Astrocyte (in vitro differentiated cells and primary cell): ENCODE data around the gene SLC7A10. TPM values are rescaled to one million over a fixed set of nuclear protein-coding genes. Genes with fewer than 3 reads are reported as not detected.

Experiments
- DNase-seq: peaks from one replicate; pipeline ENCODE4 v3.0.0-alpha.2; 2010; ENCODE audit warnings: low read depth
- FAIRE-seq: peaks from 2 replicates; lab custom pipeline; 2011; peaks lifted over from hg19 to GRCh38; lab: Jason Lieb, UNC
- H2AFZ ChIP-seq: 2 replicates; pipeline ENCODE4 v1.6.0; 2012; ENCODE audit warnings: low read depth, low read length, inconsistent platforms
- H3K27ac ChIP-seq: 2 replicates; pipeline ENCODE4 v1.5.1; 2011; ENCODE audit warnings: low read depth, low read length, inconsistent platforms
- H3K27me3 ChIP-seq: 2 replicates; pipeline ENCODE4 v1.6.0; 2011; ENCODE audit warnings: low read length, inconsistent platforms; ENCODE audit not compliant: insufficient read depth
- H3K36me3 ChIP-seq: 2 replicates; pipeline ENCODE4 v1.5.1; 2011; ENCODE audit warnings: low read length, inconsistent platforms; ENCODE audit not compliant: insufficient read depth
- H3K4me1 ChIP-seq: 2 replicates; pipeline ENCODE4 v1.5.1; 2011; ENCODE audit warnings: low read length, inconsistent platforms; ENCODE audit not compliant: insufficient read depth
- H3K4me2 ChIP-seq: 2 replicates; pipeline ENCODE4 v1.6.0; 2012; ENCODE audit warnings: low read length, inconsistent platforms
- H3K4me3 ChIP-seq: 2 replicates; pipeline ENCODE4 v1.5.1; 2011; ENCODE audit warnings: low read depth, mild to moderate bottlenecking, low read length, inconsistent platforms; ENCODE audit not compliant: insufficient read depth
- H3K79me2 ChIP-seq: 2 replicates; pipeline ENCODE4 v1.6.0; 2012; ENCODE audit warnings: mild to moderate bottlenecking, low read length, inconsistent platforms; ENCODE audit not compliant: insufficient read depth
- H3K9ac ChIP-seq: 2 replicates; pipeline ENCODE4 v1.6.0; 2012; ENCODE audit warnings: mild to moderate bottlenecking, low read length, inconsistent platforms
- H3K9me3 ChIP-seq: 2 replicates; pipeline ENCODE4 v1.5.1; 2012; ENCODE audit warnings: low read depth, mild to moderate bottlenecking, low read length, inconsistent platforms; ENCODE audit not compliant: insufficient read depth
- H4K20me1 ChIP-seq: 2 replicates; pipeline ENCODE4 v1.6.0; 2012; ENCODE audit warnings: low read length, inconsistent platforms; ENCODE audit not compliant: insufficient read depth
- H3K27ac Mint-ChIP-seq: one replicate; pipeline ENCODE4 v1.8.0; 2021; ENCODE audit warnings: mild to moderate bottlenecking, mixed read lengths; ENCODE audit not compliant: unreplicated experiment
- H3K27me3 Mint-ChIP-seq: one replicate; pipeline ENCODE4 v1.8.0; 2021; ENCODE audit warnings: low read depth, mixed read lengths; ENCODE audit not compliant: unreplicated experiment
- H3K36me3 Mint-ChIP-seq: one replicate; pipeline ENCODE4 v1.8.0; 2021; ENCODE audit warnings: low read depth, mixed read lengths; ENCODE audit not compliant: unreplicated experiment
- H3K4me1 Mint-ChIP-seq: one replicate; pipeline ENCODE4 v1.8.0; 2021; ENCODE audit warnings: low read depth, mixed read lengths; ENCODE audit not compliant: unreplicated experiment
- H3K4me3 Mint-ChIP-seq: one replicate; pipeline ENCODE4 v1.8.0; 2021; ENCODE audit warnings: mild to moderate bottlenecking, moderate library complexity, mixed read lengths; ENCODE audit not compliant: unreplicated experiment
- H3K9me3 Mint-ChIP-seq: one replicate; pipeline ENCODE4 v1.8.0; 2021; ENCODE audit warnings: mild to moderate bottlenecking, mixed read lengths; ENCODE audit not compliant: unreplicated experiment
- EZH2 ChIP-seq: IDR thresholded peaks from 2 replicates; pipeline ENCODE4 v1.6.1; 2012; ENCODE audit warnings: mild to moderate bottlenecking, low read length, inconsistent platforms; ENCODE audit not compliant: insufficient read depth
- total RNA-seq: library from RNA; stranded (reverse); gene quantifications from 2 replicates; pipeline ENCODE4 v1.2.1, GENCODE V29; 2021
- TF ChIP-seq, protein P1 (sequence below): IDR thresholded peaks from 2 replicates; pipeline ENCODE4 v1.5.1; 2011; ENCODE audit warnings: low read depth, mild to moderate bottlenecking, inconsistent platforms, low read length, moderate library complexity; ENCODE audit not compliant: insufficient read depth

Gene SLC7A10
- total RNA-seq, 1 donor from 2014 or later = 0.61 TPM

DNA sequence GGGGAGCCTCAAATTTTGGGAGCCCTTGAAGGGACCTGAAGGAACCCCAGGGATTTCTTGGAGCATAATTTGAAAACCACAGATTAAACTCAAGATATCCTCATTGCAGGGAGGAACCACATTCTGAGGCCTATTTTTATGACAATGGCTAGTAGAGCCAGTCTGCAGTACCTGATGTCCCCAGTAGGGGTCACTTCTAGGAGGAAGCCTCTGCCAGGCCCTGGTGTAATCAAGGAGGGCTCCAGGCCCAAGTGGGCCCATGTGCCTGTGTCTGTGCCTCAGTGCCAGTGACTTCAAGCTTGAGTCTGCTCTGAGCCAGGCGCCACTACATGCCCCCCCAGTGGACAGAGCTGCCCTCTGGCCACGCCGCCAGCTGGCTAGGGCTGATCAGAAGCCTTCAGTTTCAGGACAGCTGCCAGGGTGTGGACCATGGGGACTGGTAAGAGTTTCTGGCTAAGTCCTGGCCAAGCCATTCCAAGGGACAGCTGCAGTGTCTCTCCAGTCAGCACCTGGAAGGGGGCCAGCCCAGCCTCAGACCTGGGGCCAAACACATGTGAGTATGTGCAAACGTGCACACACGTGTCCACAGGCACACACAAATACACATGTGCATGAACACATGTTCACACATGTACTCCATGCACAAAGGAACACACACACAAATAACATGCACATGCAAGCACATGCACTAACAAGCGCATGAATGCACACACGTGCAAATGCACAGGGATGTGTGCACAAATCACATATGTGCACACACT, 20.5 kb upstream of the SLC7A10 start:
- no peak overlapping the region for H2AFZ ChIP-seq
- Mint-ChIP-seq H3K27ac (no peak overlapping the region), H3K27me3 (peaks cover 24% of the 10 kb centered on the region), H3K4me3 (no peak overlapping the region), H3K36me3 (peaks cover 2% of the 10 kb centered on the region), H3K4me1 (no peaks in the 10 kb centered on the region), H3K9me3 (peaks cover 4% of the 10 kb centered on the region)
- H3K4me3 ChIP-seq = no peak overlapping the region
- H3K79me2 ChIP-seq = no peaks in the 10 kb centered on the region
- H3K4me1 ChIP-seq = no peaks in the 10 kb centered on the region
- H3K4me2 ChIP-seq = no peak overlapping the region
- H3K9ac ChIP-seq = no peak overlapping the region
- FAIRE-seq (no peak), DNase-seq (no peak)
- peaks cover 8% of the 10 kb centered on the region for H4K20me1 ChIP-seq
- no peaks in the 10 kb centered on the region for H3K36me3 ChIP-seq
- no peaks in the 10 kb centered on the region for H3K9me3 ChIP-seq
- no peaks in the 10 kb centered on the region for H3K27me3 ChIP-seq
- no peak for TF ChIP-seq EZH2
- TF ChIP-seq, protein P1, sequence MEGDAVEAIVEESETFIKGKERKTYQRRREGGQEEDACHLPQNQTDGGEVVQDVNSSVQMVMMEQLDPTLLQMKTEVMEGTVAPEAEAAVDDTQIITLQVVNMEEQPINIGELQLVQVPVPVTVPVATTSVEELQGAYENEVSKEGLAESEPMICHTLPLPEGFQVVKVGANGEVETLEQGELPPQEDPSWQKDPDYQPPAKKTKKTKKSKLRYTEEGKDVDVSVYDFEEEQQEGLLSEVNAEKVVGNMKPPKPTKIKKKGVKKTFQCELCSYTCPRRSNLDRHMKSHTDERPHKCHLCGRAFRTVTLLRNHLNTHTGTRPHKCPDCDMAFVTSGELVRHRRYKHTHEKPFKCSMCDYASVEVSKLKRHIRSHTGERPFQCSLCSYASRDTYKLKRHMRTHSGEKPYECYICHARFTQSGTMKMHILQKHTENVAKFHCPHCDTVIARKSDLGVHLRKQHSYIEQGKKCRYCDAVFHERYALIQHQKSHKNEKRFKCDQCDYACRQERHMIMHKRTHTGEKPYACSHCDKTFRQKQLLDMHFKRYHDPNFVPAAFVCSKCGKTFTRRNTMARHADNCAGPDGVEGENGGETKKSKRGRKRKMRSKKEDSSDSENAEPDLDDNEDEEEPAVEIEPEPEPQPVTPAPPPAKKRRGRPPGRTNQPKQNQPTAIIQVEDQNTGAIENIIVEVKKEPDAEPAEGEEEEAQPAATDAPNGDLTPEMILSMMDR = no peak
- H3K27ac ChIP-seq = no peak overlapping the region

DNA sequence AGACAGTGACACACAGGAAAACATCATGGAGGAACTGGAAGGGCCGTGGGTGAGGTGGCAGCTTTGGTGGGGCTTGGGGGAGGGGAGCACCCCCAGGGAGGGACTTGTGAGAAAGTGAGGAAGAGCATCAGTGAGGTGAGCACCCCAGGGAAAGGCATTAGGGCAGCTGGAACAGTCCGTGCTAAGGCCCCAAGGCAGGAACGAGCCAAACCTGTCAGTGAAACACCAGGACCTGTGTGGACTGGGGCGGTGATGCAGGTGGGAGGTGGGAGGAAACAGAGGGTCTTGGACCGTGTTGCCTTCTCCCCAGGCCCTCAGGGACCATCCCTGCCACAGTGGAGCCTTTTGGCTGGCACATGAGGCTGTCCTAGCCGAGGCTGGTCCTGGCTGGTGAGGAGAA, 17.3 kb upstream of the SLC7A10 start:
- no peaks in the 10 kb centered on the region for H3K4me1 Mint-ChIP-seq
- H2AFZ ChIP-seq = no peak overlapping the region
- no peak overlapping the region for H3K4me3 Mint-ChIP-seq
- DNase-seq (no peak), FAIRE-seq (no peak)
- no peaks in the 10 kb centered on the region for H3K36me3 ChIP-seq
- H3K9me3 Mint-ChIP-seq = peaks cover 4% of the 10 kb centered on the region
- H4K20me1 ChIP-seq = no peaks in the 10 kb centered on the region
- no peak overlapping the region for H3K4me2 ChIP-seq
- no peak for TF ChIP-seq EZH2
- H3K27me3 ChIP-seq = no peaks in the 10 kb centered on the region
- H3K4me3 ChIP-seq = no peak overlapping the region
- no peak overlapping the region for H3K27ac ChIP-seq
- H3K9me3 ChIP-seq = no peaks in the 10 kb centered on the region
- no peak overlapping the region for H3K9ac ChIP-seq
- no peak overlapping the region for H3K27ac Mint-ChIP-seq
- H3K36me3 Mint-ChIP-seq = peaks cover 2% of the 10 kb centered on the region
- no peaks in the 10 kb centered on the region for H3K79me2 ChIP-seq
- no peaks in the 10 kb centered on the region for H3K4me1 ChIP-seq
- peaks cover 41% of the 10 kb centered on the region for H3K27me3 Mint-ChIP-seq

DNA sequence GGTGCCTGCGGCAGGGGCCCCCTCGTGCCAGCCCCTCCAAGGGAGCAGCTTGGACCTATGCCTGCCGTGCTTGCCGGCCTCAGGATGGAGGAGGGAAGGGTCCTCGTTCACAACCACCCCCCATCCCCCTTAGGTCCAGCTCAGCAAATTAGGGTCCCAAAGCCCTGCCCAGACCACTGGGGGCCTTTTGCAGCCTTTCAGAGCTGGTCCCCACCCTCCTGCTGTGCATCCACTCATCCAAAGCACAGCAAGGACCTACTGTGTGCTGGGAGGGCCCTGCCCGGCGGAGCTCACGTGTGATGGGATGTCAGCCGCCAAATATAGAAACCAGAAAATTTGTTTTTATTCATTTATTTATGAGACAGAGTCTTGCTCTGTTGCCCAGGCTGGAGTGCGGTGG, 16.5 kb upstream of the SLC7A10 start:
- H3K4me1 ChIP-seq = no peaks in the 10 kb centered on the region
- no peaks in the 10 kb centered on the region for H4K20me1 ChIP-seq
- no peaks in the 10 kb centered on the region for H3K79me2 ChIP-seq
- H3K27me3 ChIP-seq = no peaks in the 10 kb centered on the region
- H2AFZ ChIP-seq = no peak overlapping the region
- Mint-ChIP-seq H3K27me3 (peaks cover 48% of the 10 kb centered on the region), H3K9me3 (peaks cover 4% of the 10 kb centered on the region), H3K27ac (no peak overlapping the region), H3K4me3 (no peak overlapping the region), H3K36me3 (peaks cover 2% of the 10 kb centered on the region), H3K4me1 (no peaks in the 10 kb centered on the region)
- H3K36me3 ChIP-seq = no peaks in the 10 kb centered on the region
- H3K9ac ChIP-seq = no peak overlapping the region
- no peak overlapping the region for H3K27ac ChIP-seq
- TF ChIP-seq EZH2 = no peak
- TF ChIP-seq, protein P1 = no peak
- H3K4me2 ChIP-seq = no peak overlapping the region
- H3K4me3 ChIP-seq = no peak overlapping the region
- no peaks in the 10 kb centered on the region for H3K9me3 ChIP-seq
- DNase-seq (no peak), FAIRE-seq (no peak)
